HepG2 (cell line): ENCODE results near the gene MYADML2. TPM values are rescaled to one million over a fixed set of nuclear protein-coding genes. Genes with fewer than 3 reads are reported as not detected.

Source experiments
- CEBPB ChIP-seq: IDR thresholded peaks from 2 replicates; pipeline ENCODE4 v1.6.1; 2011; ENCODE audit warnings: low read depth, low read length, improper control_type of control experiment, borderline replicate concordance
- EEA1 ChIP-seq: sonication (generic); formaldehyde crosslinking; IDR thresholded peaks from 2 replicates; pipeline ENCODE4 v1.5.1; 2020; ENCODE audit warnings: mild to moderate bottlenecking, missing genetic modification reagents, borderline replicate concordance
- GABPB1 ChIP-seq: IDR thresholded peaks from 2 replicates; pipeline ENCODE4 v1.6.1; 2016; ENCODE audit warnings: mild to moderate bottlenecking, missing genetic modification reagents, moderate library complexity, missing compliant biosample characterization
- GRHL1 ChIP-seq: sonication (generic); formaldehyde crosslinking; conservative IDR thresholded peaks from 2 replicates; pipeline ENCODE4 v1.8.0; 2022; ENCODE audit warnings: missing genetic modification reagents
- GTF2F1 ChIP-seq: fragments of 150-350 bp; IDR thresholded peaks from 2 replicates; pipeline ENCODE4 v1.6.1; 2014; ENCODE audit warnings: low read length
- HINFP ChIP-seq: sonication (generic); formaldehyde crosslinking; IDR thresholded peaks from 2 replicates; pipeline ENCODE4 v1.4.0; 2020; ENCODE audit warnings: low read depth, mild to moderate bottlenecking, missing genetic modification reagents
- ISX ChIP-seq: sonication (generic); formaldehyde crosslinking; conservative IDR thresholded peaks from 2 replicates; pipeline ENCODE4 v1.5.0; 2020; ENCODE audit warnings: missing genetic modification reagents
- MEIS1 ChIP-seq: sonication (generic); formaldehyde crosslinking; IDR thresholded peaks from 2 replicates; pipeline ENCODE4 v1.9.0; 2021; ENCODE audit warnings: mild to moderate bottlenecking, missing genetic modification reagents, moderate library complexity, borderline replicate concordance
- NFE2L1 ChIP-seq: sonication (generic); formaldehyde crosslinking; IDR thresholded peaks from 2 replicates; pipeline ENCODE4 v1.4.0; 2020; ENCODE audit warnings: missing genetic modification reagents, mild to moderate bottlenecking, borderline replicate concordance
- TFDP2 ChIP-seq: sonication (generic); formaldehyde crosslinking; IDR thresholded peaks from 2 replicates; pipeline ENCODE4 v1.4.0; 2020; ENCODE audit warnings: missing genetic modification reagents
- YY1 ChIP-seq: IDR thresholded peaks from 2 replicates; pipeline ENCODE4 v1.6.1; 2011; ENCODE audit warnings: low read length, low read depth, moderate library complexity, mild to moderate bottlenecking; ENCODE audit not compliant: insufficient read depth, insufficient replicate concordance
- ZKSCAN5 ChIP-seq: sonication (generic); formaldehyde crosslinking; IDR thresholded peaks from 2 replicates; pipeline ENCODE4 v1.5.1; 2020; ENCODE audit warnings: mild to moderate bottlenecking, missing genetic modification reagents
- ZNF136 ChIP-seq: sonication (generic); formaldehyde crosslinking; IDR thresholded peaks from 2 replicates; pipeline ENCODE4 v1.8.1; 2022; ENCODE audit warnings: low read depth, mild to moderate bottlenecking, moderate library complexity, missing genetic modification reagents
- ZNF367 ChIP-seq: sonication (generic); formaldehyde crosslinking; IDR thresholded peaks from 2 replicates; pipeline ENCODE4 v1.4.0; 2020; ENCODE audit warnings: missing genetic modification reagents, borderline replicate concordance
- ZNF672 ChIP-seq: sonication (generic); formaldehyde crosslinking; IDR thresholded peaks from 2 replicates; pipeline ENCODE4 v1.8.1; 2022; ENCODE audit warnings: missing genetic modification reagents
- ZNF792 ChIP-seq: IDR thresholded peaks from 2 replicates; pipeline ENCODE4 v1.6.1; 2016
- polyA plus RNA-seq, 8 experiments: library from polyadenylated mRNA; depleted of rRNA in 3 of 8; stranded (reverse) in 7 of 8; unstranded in 1 of 8; fragments of >200 nt; fragmentation: Illumina TruSeq in 4 of 8; extraction: Trizol in 4 of 8; gene quantifications; 2 replicates each; pipeline versions ENCODE4 v1.2.1 to v1.2.3, GENCODE V29; 2011 to 2016; ENCODE audit warnings: low read depth in 4 of 8, missing spikeins in 1 of 8, mixed read lengths in 1 of 8; ENCODE audit not compliant: insufficient read depth in 1 of 8
- total RNA-seq, 5 experiments: library from RNA; depleted of rRNA; stranded (reverse); fragments of >200 nt; fragmentation: Illumina TruSeq; extraction: Trizol; gene quantifications; 2 replicates each; pipeline ENCODE4 v1.2.3, GENCODE V29; 2016; ENCODE audit warnings: low read depth in 1 of 5
- TF ChIP-seq, protein P1 (sequence below): sonication (generic); formaldehyde crosslinking; IDR thresholded peaks from 2 replicates; pipeline ENCODE4 v1.4.0; 2020; ENCODE audit warnings: mild to moderate bottlenecking, missing genetic modification reagents
- TF ChIP-seq, protein P2 (sequence below): sonication (generic); formaldehyde crosslinking; IDR thresholded peaks from 2 replicates; pipeline ENCODE4 v1.5.0; 2020; ENCODE audit warnings: missing genetic modification reagents, mild to moderate bottlenecking, borderline replicate concordance
- TF ChIP-seq, protein P3 (sequence below): IDR thresholded peaks from 2 replicates; pipeline ENCODE4 v1.6.1; 2016; ENCODE audit warnings: missing genetic modification reagents, missing compliant biosample characterization

The MYADML2 gene
- total and polyA plus RNA-seq, 2 of the 13 experiments (the other 11 are each of a cell fraction or from before 2014, with no cell fraction given), result not detected

- TF ChIP-seq, protein P1, sequence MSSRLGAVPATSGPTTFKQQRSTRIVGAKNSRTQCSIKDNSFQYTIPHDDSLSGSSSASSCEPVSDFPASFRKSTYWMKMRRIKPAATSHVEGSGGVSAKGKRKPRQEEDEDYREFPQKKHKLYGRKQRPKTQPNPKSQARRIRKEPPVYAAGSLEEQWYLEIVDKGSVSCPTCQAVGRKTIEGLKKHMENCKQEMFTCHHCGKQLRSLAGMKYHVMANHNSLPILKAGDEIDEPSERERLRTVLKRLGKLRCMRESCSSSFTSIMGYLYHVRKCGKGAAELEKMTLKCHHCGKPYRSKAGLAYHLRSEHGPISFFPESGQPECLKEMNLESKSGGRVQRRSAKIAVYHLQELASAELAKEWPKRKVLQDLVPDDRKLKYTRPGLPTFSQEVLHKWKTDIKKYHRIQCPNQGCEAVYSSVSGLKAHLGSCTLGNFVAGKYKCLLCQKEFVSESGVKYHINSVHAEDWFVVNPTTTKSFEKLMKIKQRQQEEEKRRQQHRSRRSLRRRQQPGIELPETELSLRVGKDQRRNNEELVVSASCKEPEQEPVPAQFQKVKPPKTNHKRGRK (CRISPR knock-in tag), result peak; percentile 73; the same call in 1 of the 2 replicates
- TF ChIP-seq GRHL1, result no peak
- peak; percentile 51 for TF ChIP-seq YY1
- peak; percentile 58; the same call in 1 of the 2 replicates for TF ChIP-seq EEA1 (CRISPR knock-in tag)
- TF ChIP-seq HINFP (CRISPR knock-in tag), result peak; percentile 15; the same call in 1 of the 2 replicates
- TF ChIP-seq MEIS1 (CRISPR knock-in tag), result peak; percentile 50
- TF ChIP-seq ZNF136 (CRISPR knock-in tag), result 0 out of 2 replicates have a peak, but pooled peaks have one; percentile 58
- no peak; the same call in 1 of the 2 replicates for TF ChIP-seq GABPB1 (CRISPR knock-in tag)
- peak; percentile 24; the same call in 1 of the 2 replicates for TF ChIP-seq NFE2L1
- no peak for TF ChIP-seq ZNF672
- no peak for TF ChIP-seq CEBPB
- no peak for TF ChIP-seq ZNF367
- TF ChIP-seq, protein P2, sequence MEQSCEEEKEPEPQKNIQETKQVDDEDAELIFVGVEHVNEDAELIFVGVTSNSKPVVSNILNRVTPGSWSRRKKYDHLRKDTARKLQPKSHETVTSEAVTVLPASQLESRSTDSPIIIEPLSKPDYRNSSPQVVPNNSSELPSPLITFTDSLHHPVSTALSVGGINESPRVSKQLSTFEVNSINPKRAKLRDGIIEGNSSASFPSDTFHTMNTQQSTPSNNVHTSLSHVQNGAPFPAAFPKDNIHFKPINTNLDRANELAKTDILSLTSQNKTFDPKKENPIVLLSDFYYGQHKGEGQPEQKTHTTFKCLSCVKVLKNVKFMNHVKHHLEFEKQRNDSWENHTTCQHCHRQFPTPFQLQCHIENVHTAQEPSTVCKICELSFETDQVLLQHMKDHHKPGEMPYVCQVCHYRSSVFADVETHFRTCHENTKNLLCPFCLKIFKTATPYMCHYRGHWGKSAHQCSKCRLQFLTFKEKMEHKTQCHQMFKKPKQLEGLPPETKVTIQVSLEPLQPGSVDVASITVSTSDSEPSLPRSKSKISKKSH (CRISPR knock-in tag), result peak; percentile 78; the same call in 1 of the 2 replicates
- TF ChIP-seq ZKSCAN5, result 0 out of 2 replicates have a peak, but pooled peaks have one; percentile 63
- no peak for TF ChIP-seq GTF2F1
- TF ChIP-seq, protein P3, sequence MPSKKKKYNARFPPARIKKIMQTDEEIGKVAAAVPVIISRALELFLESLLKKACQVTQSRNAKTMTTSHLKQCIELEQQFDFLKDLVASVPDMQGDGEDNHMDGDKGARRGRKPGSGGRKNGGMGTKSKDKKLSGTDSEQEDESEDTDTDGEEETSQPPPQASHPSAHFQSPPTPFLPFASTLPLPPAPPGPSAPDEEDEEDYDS (CRISPR knock-in tag), result peak; percentile 96
- no peak for TF ChIP-seq ZNF792 (CRISPR knock-in tag)
- TF ChIP-seq ISX (CRISPR knock-in tag), result no peak
- TF ChIP-seq TFDP2, result 0 out of 2 replicates have a peak, but pooled peaks have one; percentile 36
These were observed 46.9 kb upstream of the MYADML2 start (continued) for GRCh38 chr17:81993729-81994592.
